ENCODE data around the gene CFAP57.

Gene CFAP57

DNA sequence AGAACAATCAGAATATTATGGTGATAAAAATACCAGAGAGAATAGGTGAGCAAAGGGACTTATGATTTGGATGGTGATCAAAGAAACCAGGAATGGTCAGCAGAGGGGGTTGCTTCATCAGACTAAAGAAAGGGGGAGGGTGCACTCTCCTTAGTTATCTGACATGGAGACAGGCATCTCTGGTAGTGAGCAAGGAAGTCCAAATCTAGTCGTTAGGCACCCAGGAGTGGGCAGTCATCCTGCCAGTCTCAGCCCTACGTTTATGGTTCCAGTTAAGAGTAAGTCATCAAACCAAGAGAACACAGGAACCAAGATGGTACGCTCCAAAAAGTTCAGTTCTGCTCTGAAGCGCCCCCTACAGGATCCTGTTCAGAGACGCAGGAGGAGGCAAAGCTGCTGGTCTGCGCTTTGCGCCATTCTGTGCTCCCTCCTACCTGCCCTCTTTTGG is 28.7 kb upstream of the CFAP57 start:
- FAIRE-seq (no peak), DNase-seq (ENCODE audit: insufficient read length) (no peak)
- no peak for TF ChIP-seq POLR2A (IDR thresholded peaks at IDR 0.05; ENCODE audit: low read depth, low read length)
- no peak for TF ChIP-seq POLR2AphosphoS5 (IDR thresholded peaks at IDR 0.05; ENCODE audit: low read depth, low read length)
- TF ChIP-seq TAF1 (IDR thresholded peaks at IDR 0.05; ENCODE audit: borderline replicate concordance, low read depth, low read length): no peak

GRCh38 chr1:43144237-43144636 is 27.9 kb upstream of the CFAP57 start:
- no peak for TF ChIP-seq POLR2AphosphoS5 (IDR thresholded peaks at IDR 0.05; ENCODE audit: low read depth, low read length)
- no peak for FAIRE-seq
- DNase-seq (ENCODE audit: insufficient read length): no peak

DNA sequence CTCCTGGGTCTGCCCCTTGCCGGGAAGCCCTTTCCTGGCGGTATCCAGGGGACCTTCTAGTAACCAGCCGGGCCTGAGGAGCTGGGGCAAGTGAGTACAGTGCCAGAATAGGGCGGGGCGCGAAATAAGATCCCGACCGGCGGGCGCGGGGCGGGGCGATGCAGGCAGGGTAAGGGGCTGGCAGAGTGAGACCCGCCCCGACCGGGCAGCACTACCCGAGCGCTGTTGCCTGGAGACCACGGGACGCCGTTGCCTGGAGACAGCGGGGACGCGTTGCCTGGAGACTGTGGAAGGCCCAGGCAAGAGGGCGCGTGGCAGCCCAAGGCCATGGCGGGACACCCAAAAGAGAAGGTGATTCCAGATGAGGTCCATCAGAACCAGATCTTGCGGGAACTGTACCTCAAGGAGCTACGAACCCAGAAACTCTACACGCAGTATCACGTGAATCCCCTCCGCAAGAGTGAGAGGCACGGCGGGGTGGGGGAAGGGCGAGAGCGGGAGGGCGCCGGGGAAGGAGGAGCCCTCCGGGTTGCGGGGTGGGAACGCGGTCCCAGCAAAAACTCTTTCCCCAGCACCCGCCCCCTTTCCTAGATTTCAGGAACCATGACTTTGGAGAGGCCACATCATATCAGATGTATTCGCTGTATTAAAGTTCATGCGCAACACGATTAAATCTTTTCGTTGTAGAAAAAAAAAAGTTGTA is 24.4 kb upstream of the CFAP57 start:
- FAIRE-seq: no peak
- peak; percentile 18 for DNase-seq (ENCODE audit: insufficient read length)
- no peak for TF ChIP-seq POLR2A (IDR thresholded peaks at IDR 0.05; ENCODE audit: low read depth, low read length)
- TF ChIP-seq POLR2AphosphoS5 (IDR thresholded peaks at IDR 0.05; ENCODE audit: low read depth, low read length): no peak
- TF ChIP-seq TAF1 (IDR thresholded peaks at IDR 0.05; ENCODE audit: borderline replicate concordance, low read depth, low read length): no peak

GRCh38 chr1:43149889-43150288 is 22.2 kb upstream of the CFAP57 start:
- FAIRE-seq (no peak), DNase-seq (ENCODE audit: insufficient read length) (no peak)
- TF ChIP-seq POLR2A (IDR thresholded peaks at IDR 0.05; ENCODE audit: low read depth, low read length): no peak
- no peak for TF ChIP-seq TAF1 (IDR thresholded peaks at IDR 0.05; ENCODE audit: borderline replicate concordance, low read depth, low read length)
- no peak for TF ChIP-seq POLR2AphosphoS5 (IDR thresholded peaks at IDR 0.05; ENCODE audit: low read depth, low read length)

DNA sequence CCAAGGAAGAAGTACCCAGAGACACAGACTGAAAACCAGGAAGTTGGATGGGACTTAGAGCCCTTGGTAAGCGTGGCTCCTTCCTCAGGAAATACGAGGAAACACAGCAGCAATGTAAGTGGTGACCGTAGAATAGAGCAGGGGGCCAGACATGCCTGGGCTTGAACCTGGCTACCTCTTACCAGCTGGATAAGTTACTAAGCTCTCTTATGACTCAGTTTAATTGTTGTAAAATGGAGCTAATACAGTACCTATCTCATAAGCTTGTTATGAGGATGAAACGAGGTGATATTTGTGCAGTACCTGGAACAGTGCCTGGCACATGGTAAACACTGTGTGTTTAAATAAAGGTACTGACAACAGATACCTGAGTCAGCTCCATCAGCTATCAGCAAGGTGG is 19.3 kb upstream of the CFAP57 start:
- DNase-seq (ENCODE audit: insufficient read length) (no peak), FAIRE-seq (no peak)
- TF ChIP-seq TAF1 (IDR thresholded peaks at IDR 0.05; ENCODE audit: borderline replicate concordance, low read depth, low read length): no peak
- TF ChIP-seq POLR2A (IDR thresholded peaks at IDR 0.05; ENCODE audit: low read depth, low read length): no peak
- no peak for TF ChIP-seq POLR2AphosphoS5 (IDR thresholded peaks at IDR 0.05; ENCODE audit: low read depth, low read length)

DNA sequence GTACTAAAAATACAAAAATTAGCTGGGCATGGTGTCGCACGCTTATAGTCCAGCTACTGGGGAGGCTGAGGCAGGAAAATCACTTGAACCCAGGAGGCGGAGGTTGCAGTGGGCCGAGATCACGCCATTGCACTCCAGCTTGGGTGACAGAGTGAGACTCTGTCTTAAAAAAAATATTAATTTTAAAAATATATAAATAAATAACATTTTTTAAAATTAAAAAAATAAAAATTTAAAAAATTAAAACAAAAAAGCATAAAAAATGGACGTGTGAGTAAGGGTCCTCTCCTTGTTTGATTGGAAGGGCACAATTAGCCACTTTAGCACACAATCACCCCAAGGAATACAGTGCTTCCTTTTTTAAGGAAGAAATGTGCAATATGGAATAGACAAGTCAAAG is 18.7 kb upstream of the CFAP57 start:
- TF ChIP-seq POLR2AphosphoS5 (IDR thresholded peaks at IDR 0.05; ENCODE audit: low read depth, low read length) (no peak), POLR2A (IDR thresholded peaks at IDR 0.05; ENCODE audit: low read depth, low read length) (no peak), TAF1 (IDR thresholded peaks at IDR 0.05; ENCODE audit: borderline replicate concordance, low read depth, low read length) (no peak)
- FAIRE-seq (no peak), DNase-seq (ENCODE audit: insufficient read length) (no peak)

DNA sequence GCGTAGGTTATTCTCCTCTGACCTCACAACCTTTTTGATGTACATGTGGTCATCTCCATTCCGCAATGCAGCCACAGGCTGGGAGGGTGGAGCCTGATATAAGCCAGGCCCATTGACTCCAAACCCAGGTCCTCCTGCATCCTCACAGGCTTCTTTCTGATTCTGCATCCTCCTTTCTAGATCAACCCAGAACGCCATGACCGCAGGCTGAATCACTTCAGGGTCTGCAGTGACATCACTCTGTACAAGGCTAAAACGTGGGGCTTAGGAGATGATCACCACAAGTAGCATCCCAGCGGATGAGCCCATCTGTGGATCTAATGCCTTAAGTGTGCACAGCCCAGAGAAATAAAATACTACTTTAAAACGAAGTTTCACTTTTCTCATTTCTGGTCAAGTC is 16.1 kb upstream of the CFAP57 start:
- TF ChIP-seq TAF1 (IDR thresholded peaks at IDR 0.05; ENCODE audit: borderline replicate concordance, low read depth, low read length) (no peak), POLR2A (IDR thresholded peaks at IDR 0.05; ENCODE audit: low read depth, low read length) (no peak), POLR2AphosphoS5 (IDR thresholded peaks at IDR 0.05; ENCODE audit: low read depth, low read length) (no peak)
- DNase-seq (ENCODE audit: insufficient read length) (no peak), FAIRE-seq (no peak)

GRCh38 chr1:43165162-43165561 is 7.0 kb upstream of the CFAP57 start:
- no peak for FAIRE-seq
- DNase-seq (ENCODE audit: insufficient read length): no peak
- TF ChIP-seq POLR2AphosphoS5 (IDR thresholded peaks at IDR 0.05; ENCODE audit: low read depth, low read length) (no peak), POLR2A (IDR thresholded peaks at IDR 0.05; ENCODE audit: low read depth, low read length) (no peak), TAF1 (IDR thresholded peaks at IDR 0.05; ENCODE audit: borderline replicate concordance, low read depth, low read length) (no peak)

DNA sequence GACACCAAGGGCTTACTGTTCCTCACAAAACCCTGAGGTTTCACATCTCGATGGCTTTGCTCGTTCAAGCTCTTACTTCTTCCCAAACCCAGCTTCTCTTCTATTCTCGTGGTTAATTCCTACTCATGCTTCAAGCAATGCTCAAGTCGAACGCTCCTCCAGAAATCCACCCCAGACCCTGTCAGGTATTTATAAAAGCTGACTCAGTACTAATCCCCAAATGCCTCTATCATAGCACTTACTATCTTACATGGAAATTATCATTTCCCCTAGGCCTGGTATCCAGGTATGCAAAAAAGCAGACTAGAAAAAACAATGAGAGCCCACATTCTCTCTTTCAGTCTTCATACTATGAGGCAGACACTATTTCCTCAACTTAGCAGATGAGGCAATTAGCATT is 6.4 kb upstream of the CFAP57 start:
- FAIRE-seq (no peak), DNase-seq (ENCODE audit: insufficient read length) (no peak)
- TF ChIP-seq POLR2A (IDR thresholded peaks at IDR 0.05; ENCODE audit: low read depth, low read length) (no peak), TAF1 (IDR thresholded peaks at IDR 0.05; ENCODE audit: borderline replicate concordance, low read depth, low read length) (no peak), POLR2AphosphoS5 (IDR thresholded peaks at IDR 0.05; ENCODE audit: low read depth, low read length) (no peak)

GRCh38 chr1:43171312-43171875 is 736 bp upstream of the CFAP57 start:
- no peak for DNase-seq (ENCODE audit: insufficient read length)
- peak; percentile 46 for FAIRE-seq
- TF ChIP-seq POLR2AphosphoS5 (IDR thresholded peaks at IDR 0.05; ENCODE audit: low read depth, low read length) (no peak), POLR2A (IDR thresholded peaks at IDR 0.05; ENCODE audit: low read depth, low read length) (no peak), TAF1 (IDR thresholded peaks at IDR 0.05; ENCODE audit: borderline replicate concordance, low read depth, low read length) (no peak)

DNA sequence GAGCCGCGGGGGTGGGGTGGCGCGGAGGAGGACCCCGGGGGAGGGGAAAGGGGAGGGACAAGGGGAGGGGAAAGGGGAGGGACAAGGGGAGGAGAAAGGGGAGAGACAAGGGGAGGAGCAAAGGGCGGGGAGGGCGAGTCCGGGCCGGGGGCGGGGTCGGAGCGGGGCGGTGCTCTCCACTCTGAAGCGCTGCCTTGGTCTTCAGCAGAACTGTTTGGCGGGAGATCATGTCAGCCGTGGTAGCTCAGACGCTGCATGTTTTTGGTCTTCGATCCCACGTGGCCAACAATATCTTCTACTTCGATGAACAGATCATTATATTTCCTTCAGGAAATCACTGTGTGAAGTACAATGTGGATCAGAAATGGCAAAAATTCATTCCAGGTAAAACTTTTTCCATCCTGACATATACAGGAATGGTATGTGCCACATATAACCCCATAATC is 420 bp downstream of the CFAP57 start:
- no peak for FAIRE-seq
- no peak for TF ChIP-seq POLR2AphosphoS5 (IDR thresholded peaks at IDR 0.05; ENCODE audit: low read depth, low read length)
- TF ChIP-seq TAF1 (IDR thresholded peaks at IDR 0.05; ENCODE audit: borderline replicate concordance, low read depth, low read length): no peak
- TF ChIP-seq POLR2A (IDR thresholded peaks at IDR 0.05; ENCODE audit: low read depth, low read length): no peak
- peak; percentile 67 for DNase-seq (ENCODE audit: insufficient read length)

DNA sequence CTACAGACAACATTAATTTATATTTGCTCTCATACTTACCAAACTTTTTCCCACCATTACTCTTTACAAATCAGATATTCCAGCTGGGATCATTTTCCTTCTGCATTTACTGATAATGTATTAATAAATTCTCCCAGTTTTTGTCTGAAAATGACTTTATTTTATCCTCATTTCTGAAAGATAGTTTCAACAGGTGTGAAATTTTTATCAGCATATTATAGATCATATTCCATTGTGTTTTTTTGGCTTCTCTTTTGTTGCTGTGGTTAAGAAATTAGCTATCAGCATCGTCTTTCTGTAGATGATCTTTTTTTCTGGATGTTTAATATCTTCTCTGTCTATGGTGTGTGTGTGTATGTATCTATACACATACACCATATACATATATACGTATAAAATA is 2.7 kb downstream of the CFAP57 start:
- DNase-seq (ENCODE audit: insufficient read length): no peak
- TF ChIP-seq POLR2A (IDR thresholded peaks at IDR 0.05; ENCODE audit: low read depth, low read length) (no peak), TAF1 (IDR thresholded peaks at IDR 0.05; ENCODE audit: borderline replicate concordance, low read depth, low read length) (no peak), POLR2AphosphoS5 (IDR thresholded peaks at IDR 0.05; ENCODE audit: low read depth, low read length) (no peak)
- FAIRE-seq: no peak
